Neural cell (in vitro differentiated cells): ENCODE data around the gene PARD3B. TPM values are rescaled to one million over a fixed set of nuclear protein-coding genes. Genes with fewer than 3 reads are reported as not detected.

Experiments used
- H2AFZ ChIP-seq: fragments of 200-600, 300-800 bp; sonication (generic), shearing (Covaris generic); 2 replicates; pipeline ENCODE4 v1.6.0; 2014; ENCODE audit warnings: low read depth, mild to moderate bottlenecking, antibody characterized with exemption, low read length, moderate library complexity
- H3F3A ChIP-seq: fragments of 200-600 bp; shearing (Covaris generic); 2 replicates; pipeline ENCODE4 v1.6.1; 2016; ENCODE audit warnings: mild to moderate bottlenecking, moderate library complexity, mixed read lengths, antibody characterized with exemption, low read length; ENCODE audit not compliant: insufficient read depth, poor library complexity, severe bottlenecking
- H3K27ac ChIP-seq: fragments of 200-600, 300-800 bp; sonication (generic), shearing (Covaris generic); 2 replicates; pipeline ENCODE4 v1.5.1; 2014; ENCODE audit warnings: mild to moderate bottlenecking, low read length, moderate library complexity
- H3K27me3 ChIP-seq: fragments of 300-800, 200-600 bp; sonication (generic), shearing (Covaris generic); 2 replicates; pipeline ENCODE4 v1.6.0; 2014; ENCODE audit warnings: mild to moderate bottlenecking, low read depth, low read length, moderate library complexity; ENCODE audit not compliant: insufficient read depth
- H3K36me3 ChIP-seq: fragments of 300-800, 200-600 bp; sonication (generic), shearing (Covaris generic); 2 replicates; pipeline ENCODE4 v1.5.1; 2014; ENCODE audit warnings: mild to moderate bottlenecking, antibody characterized with exemption, low read length, moderate library complexity; ENCODE audit not compliant: insufficient read depth
- H3K4me2 ChIP-seq: fragments of 300-800, 200-600 bp; sonication (generic), shearing (Covaris generic); 2 replicates; pipeline ENCODE4 v1.6.0; 2014; ENCODE audit warnings: mild to moderate bottlenecking, low read length
- H3K4me3 ChIP-seq: fragments of 300-800, 200-600 bp; sonication (generic), shearing (Covaris generic); 2 replicates; pipeline ENCODE4 v1.5.1; 2014; ENCODE audit warnings: mild to moderate bottlenecking, low read length, moderate library complexity
- H3K79me2 ChIP-seq: fragments of 200-600 bp; shearing (Covaris generic); replicated peaks from 2 replicates; pipeline ENCODE4 v1.6.0; 2014; ENCODE audit warnings: mild to moderate bottlenecking, low read length, moderate library complexity; ENCODE audit not compliant: insufficient read depth
- H3K9ac ChIP-seq: fragments of 300-800, 200-600 bp; sonication (generic), shearing (Covaris generic); 2 replicates; pipeline ENCODE4 v1.6.1; 2016; ENCODE audit warnings: mild to moderate bottlenecking, low read length, mixed read lengths
- H3K9me2 ChIP-seq: fragments of 200-600 bp; shearing (Covaris generic); 2 replicates; pipeline ENCODE4 v1.6.1; 2016; ENCODE audit warnings: mild to moderate bottlenecking, low read length, mixed read lengths; ENCODE audit not compliant: insufficient read depth
- H3K9me3 ChIP-seq: fragments of 200-600, 300-800 bp; sonication (generic), shearing (Covaris generic); 2 replicates; pipeline ENCODE4 v1.6.1; 2016; ENCODE audit warnings: mild to moderate bottlenecking, mixed run types, low read length, moderate library complexity, mixed read lengths
- H4K20me1 ChIP-seq: fragments of 200-600 bp; shearing (Covaris generic); 2 replicates; pipeline ENCODE4 v1.6.1; 2016; ENCODE audit warnings: mild to moderate bottlenecking, mixed run types; ENCODE audit not compliant: insufficient read depth
- CTCF ChIP-seq: fragments of 450-650 bp; IDR thresholded peaks from 2 replicates; pipeline ENCODE4 v1.5.1; 2014; ENCODE audit warnings: antibody characterized with exemption, mild to moderate bottlenecking, moderate library complexity; ENCODE audit not compliant: poor library complexity, severe bottlenecking
- EP300 ChIP-seq: fragments of 450-650 bp; conservative IDR thresholded peaks from 2 replicates; pipeline ENCODE4 v1.6.1; 2014; ENCODE audit warnings: antibody characterized with exemption, mild to moderate bottlenecking, moderate library complexity; ENCODE audit not compliant: poor library complexity, severe bottlenecking
- EZH2 ChIP-seq: fragments of 200-600, 300-800 bp; shearing (Covaris generic), sonication (generic); IDR thresholded peaks from 2 replicates; pipeline ENCODE4 v1.6.1; 2014; ENCODE audit warnings: antibody characterized with exemption, low read length, borderline replicate concordance, mild to moderate bottlenecking; ENCODE audit not compliant: insufficient read depth, poor library complexity, severe bottlenecking
- MXI1 ChIP-seq: fragments of 450-650 bp; conservative IDR thresholded peaks from 2 replicates; pipeline ENCODE4 v1.6.1; 2014; ENCODE audit warnings: antibody characterized with exemption, mild to moderate bottlenecking; ENCODE audit not compliant: poor library complexity, severe bottlenecking
- POLR2AphosphoS5 ChIP-seq: IDR thresholded peaks from 2 replicates; pipeline ENCODE4 v1.6.1; 2012
- RAD21 ChIP-seq: fragments of 450-650 bp; conservative IDR thresholded peaks from 2 replicates; pipeline ENCODE4 v1.6.1; 2014; ENCODE audit warnings: antibody characterized with exemption, mild to moderate bottlenecking, moderate library complexity
- REST ChIP-seq: IDR thresholded peaks from 2 replicates; pipeline ENCODE4 v1.6.1; 2012; ENCODE audit warnings: borderline replicate concordance
- SMC3 ChIP-seq: fragments of 450-650 bp; conservative IDR thresholded peaks from 2 replicates; pipeline ENCODE4 v1.6.1; 2014; ENCODE audit warnings: antibody characterized with exemption, mild to moderate bottlenecking, moderate library complexity; ENCODE audit not compliant: poor library complexity
- TAF1 ChIP-seq: IDR thresholded peaks from 2 replicates; pipeline ENCODE4 v1.6.1; 2012; ENCODE audit warnings: low read depth
- polyA plus RNA-seq: library from polyadenylated mRNA; depleted of rRNA; stranded (reverse); fragments of >200 nt; gene quantifications from 2 replicates; pipeline ENCODE4 v1.2.3, GENCODE V29; 2014

Gene PARD3B
- polyA plus RNA-seq, 1 donor from 2014 or later, result 0.54 TPM

- no peaks in the 10 kb centered on the region for H3K9me3 ChIP-seq
- H3K4me2 ChIP-seq, result no peak overlapping the region
- H3K9me2 ChIP-seq, result no peaks in the 10 kb centered on the region
- H3K9ac ChIP-seq, result no peak overlapping the region
- H2AFZ ChIP-seq, result no peak overlapping the region
- H3K79me2 ChIP-seq, result no peaks in the 10 kb centered on the region
- H4K20me1 ChIP-seq, result no peaks in the 10 kb centered on the region
- no peaks in the 10 kb centered on the region for H3F3A ChIP-seq
- no peaks in the 10 kb centered on the region for H3K36me3 ChIP-seq
- H3K27me3 ChIP-seq, result no peaks in the 10 kb centered on the region
- no peak overlapping the region for H3K27ac ChIP-seq
- TF ChIP-seq SMC3 (no peak), TAF1 (no peak), EP300 (no peak), CTCF (no peak), REST (no peak), POLR2AphosphoS5 (no peak), RAD21 (no peak), EZH2 (no peak), MXI1 (no peak)
- no peak overlapping the region for H3K4me3 ChIP-seq
These were observed 585.0 kb downstream of the PARD3B start for GRCh38 chr2:205130111-205130829.

GRCh38 chr2:205133544-205133943 is 588.3 kb downstream of the PARD3B start:
- Histone ChIP-seq H3K36me3 (no peaks in the 10 kb centered on the region), H3K27me3 (no peaks in the 10 kb centered on the region), H3K9me3 (no peaks in the 10 kb centered on the region), H3K9me2 (no peaks in the 10 kb centered on the region), H3K4me2 (no peak overlapping the region), H3K27ac (no peak overlapping the region), H3K9ac (no peak overlapping the region), H2AFZ (no peak overlapping the region), H3K79me2 (no peaks in the 10 kb centered on the region), H3K4me3 (no peak overlapping the region), H3F3A (no peaks in the 10 kb centered on the region), H4K20me1 (no peaks in the 10 kb centered on the region)
- TF ChIP-seq EP300, result no peak
- TF ChIP-seq TAF1, result no peak
- TF ChIP-seq EZH2, result no peak
- TF ChIP-seq REST, result no peak
- no peak for TF ChIP-seq RAD21
- no peak for TF ChIP-seq MXI1
- no peak for TF ChIP-seq SMC3
- no peak for TF ChIP-seq POLR2AphosphoS5
- no peak for TF ChIP-seq CTCF
